GM21723 (cell line): ENCODE results near the gene MPIG6B.

Source experiments
- ATAC-seq: cut with Tn5 transposase; IDR thresholded peaks from one replicate; pipeline ENCODE4 v1.9.1; 2021; ENCODE audit warnings: mild to moderate bottlenecking, moderate library complexity; ENCODE audit not compliant: unreplicated experiment

The MPIG6B gene

GRCh38 chr6:31765559-31765909 lies 42.4 kb downstream of the MPIG6B start:
- ATAC-seq = no peak

GRCh38 chr6:31765910-31766794 lies 43.0 kb downstream of the MPIG6B start:
- ATAC-seq = no peak

DNA sequence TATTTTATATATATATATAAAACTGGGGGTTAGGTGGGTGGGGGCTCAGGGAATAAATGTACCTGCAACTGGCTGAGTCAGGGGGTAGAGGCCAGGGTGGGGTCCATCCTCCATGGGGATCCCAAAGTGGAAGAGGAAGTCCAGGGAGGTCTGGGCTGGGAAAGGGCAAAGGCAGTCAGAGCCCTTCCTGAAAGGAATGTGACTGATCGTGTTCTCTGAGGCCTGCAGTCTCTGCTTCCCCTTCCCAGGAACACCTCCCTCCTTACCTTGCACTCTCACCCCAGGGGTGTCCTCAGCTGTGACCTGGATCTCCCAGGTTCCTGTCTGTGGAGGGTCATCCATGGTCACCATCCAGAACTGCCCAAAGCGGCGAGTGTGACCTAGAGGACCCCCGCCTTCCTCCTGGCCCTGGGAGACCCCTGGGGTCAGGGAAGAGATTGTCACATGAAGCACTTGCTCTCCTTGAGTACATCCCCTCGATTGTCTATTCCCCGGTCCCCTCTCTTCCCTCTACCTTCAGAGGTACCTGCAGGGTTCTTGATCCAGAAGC lies 44.0 kb downstream of the MPIG6B start:
- ATAC-seq = no peak

DNA sequence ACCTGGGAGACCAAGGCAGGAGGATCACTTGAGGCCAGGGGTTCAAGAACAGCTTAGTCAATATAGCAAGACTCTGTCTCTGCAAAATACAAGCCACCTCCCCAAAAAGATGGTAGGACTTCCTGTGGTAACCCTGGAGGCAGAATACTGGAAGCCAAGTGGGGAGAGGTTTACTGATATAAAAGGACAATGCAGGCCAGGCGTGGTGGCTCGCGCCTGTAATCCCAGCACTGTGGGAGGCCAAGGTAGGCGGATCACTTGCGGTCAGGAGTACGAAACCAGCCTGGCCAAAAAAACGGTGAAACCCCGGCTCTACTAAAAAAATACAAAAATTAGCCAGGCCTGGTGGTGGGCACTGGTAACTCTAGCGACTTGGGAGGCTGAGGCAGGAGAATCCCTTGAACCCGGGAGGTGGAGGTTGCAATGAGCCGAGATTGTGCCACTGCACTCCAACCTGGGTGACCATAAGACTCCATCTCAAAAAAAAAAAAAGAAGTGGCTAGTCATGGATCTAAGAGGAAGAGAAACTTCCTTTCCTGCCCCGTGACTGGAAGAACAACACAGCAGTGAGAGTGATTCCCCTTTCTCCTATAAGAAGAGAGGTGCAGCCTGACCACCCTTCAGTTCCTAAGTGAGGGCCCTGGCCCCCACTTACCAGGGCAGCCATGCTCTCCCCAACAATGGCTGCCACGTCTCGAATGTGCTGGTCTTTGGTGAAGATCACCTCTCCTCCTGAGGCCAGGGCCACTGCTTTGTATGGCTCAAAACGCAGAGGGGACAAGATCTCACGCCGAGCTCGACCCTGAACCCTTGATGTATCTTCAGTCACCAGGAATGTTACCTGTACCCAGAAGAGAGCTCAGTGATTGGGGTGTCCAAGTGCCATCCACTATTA lies 45.4 kb downstream of the MPIG6B start:
- no peak for ATAC-seq

DNA sequence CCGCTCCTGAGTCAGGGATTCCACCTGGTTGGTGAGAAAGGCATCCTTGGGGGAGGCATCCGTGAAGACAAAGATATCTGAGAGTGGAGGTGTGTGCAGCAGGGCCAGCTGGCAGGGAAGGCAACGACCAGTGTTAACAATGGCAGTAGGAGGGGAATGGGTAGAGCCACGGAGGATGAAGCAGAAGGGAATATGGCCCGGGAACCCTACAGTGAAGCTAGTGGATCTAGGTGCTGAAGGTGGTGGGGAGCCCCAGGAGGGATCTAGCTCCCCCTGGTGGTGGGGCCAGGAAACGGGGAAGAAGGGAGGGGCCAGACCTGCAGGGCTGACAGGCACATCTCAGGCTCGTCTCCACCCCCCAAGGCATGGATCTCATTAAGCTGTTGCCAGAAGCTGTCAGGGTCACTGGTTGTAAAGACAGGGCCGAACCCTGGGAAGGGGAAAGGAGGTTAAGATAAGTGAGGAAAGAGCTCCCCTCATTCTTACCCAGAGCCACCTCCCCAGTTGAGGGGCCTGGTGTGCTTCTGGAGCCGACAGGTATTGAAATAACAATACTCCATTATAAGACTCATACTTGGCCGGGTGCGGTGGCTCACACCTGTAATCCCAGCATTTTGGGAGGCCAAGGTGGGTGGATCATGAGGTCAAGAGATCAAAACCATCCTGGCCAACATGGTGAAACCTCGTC lies 46.7 kb downstream of the MPIG6B start:
- ATAC-seq = no peak

DNA sequence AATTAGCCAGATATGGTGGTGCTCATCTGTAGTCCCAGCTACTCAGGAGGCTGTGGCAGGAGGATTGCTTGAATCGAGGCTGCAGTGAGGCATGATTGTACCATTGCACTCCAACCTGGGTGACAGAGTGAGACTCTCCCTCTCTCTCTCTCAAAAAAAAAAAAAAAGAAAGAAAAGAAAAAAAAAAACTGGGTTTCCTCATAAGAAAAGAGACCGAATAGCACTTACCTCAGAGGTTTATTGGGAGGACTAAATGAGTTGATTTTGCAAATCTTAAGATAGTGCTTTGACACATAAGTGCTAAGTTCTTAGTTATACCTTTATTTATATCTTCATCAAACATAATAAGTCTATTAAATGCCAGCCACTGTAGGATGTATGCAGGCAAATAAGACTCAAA lies 47.7 kb downstream of the MPIG6B start:
- ATAC-seq = no peak

DNA sequence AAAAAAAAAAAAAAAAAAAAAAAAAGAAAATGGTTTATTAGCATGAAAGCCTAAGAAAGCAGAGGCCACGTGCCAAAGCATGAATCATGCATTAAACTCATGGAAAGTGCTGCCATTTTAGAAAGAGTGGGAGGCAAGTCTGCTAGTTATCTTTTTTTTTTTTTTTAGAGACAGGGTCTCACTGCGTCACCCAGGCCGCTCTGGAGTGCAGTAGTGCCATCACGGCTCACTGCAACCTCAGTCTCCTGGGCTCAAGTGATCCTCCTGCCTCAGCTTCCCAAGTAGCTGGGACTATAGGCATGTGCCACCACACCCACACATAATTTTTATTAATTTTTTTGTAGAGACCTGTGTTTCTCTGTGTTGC lies 48.8 kb downstream of the MPIG6B start:
- ATAC-seq = no peak

DNA sequence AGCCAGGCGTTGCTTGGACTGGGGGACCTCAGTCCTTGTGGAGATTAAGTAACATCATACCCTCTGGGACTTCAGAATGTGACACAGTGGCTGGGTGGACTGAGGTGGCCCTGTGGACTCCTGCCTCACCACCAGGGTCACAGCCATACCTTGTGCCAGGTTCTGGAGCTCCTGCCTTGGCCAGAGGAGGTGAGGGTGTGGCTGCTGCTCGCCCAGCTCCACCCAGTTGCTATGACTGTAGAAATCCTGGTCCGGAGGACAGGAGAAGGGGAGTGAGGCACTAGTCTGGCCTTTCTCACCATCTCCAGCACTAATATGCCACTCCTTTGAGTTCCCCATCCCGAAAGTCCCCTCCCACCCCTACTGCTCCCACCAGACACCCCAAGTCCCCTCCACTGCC lies 52.0 kb downstream of the MPIG6B start:
- ATAC-seq = no peak

DNA sequence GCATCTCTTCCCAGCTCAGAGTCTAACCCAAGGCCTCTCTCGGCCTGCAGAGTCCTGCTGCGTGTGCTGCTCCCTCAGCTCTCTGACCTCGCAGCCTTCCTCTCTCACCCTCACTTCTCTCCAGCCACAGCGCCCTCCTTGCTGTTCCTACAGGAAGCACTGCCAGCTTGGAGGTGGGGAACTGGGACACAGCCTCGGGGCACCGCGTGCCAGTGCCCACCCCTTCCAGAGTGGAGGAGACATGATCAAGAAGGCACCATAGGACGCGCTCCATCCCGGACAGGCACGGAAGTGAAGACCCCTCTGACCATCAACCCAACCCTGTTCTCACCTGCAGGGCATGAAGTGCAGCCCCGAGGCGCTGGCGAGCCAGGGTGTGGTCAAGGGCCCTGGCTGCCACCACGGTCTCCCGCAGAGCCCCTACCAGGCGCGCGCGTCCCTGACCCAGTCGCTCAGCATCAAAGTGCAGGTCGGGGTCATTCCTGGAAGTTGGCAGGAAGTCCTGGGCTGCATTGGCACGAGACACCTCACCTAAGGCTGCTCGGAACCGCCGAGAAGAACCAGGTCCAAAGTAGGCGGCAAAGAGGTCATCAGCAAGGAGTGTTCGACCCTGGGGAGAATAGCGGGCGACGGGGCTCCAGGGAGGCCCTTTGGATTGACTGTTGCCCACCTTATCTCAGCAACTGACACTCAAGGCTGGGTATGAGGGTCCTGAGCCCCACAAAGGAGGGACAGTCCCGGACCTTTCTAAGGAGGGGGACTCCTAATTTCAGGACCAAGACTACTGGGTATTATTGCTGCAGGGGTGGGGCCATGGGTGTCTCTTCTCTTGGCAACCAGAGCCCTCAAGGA lies 52.7 kb downstream of the MPIG6B start:
- no peak for ATAC-seq
